ENCODE measurements around the gene SLC29A2. TPM values are rescaled to one million over a fixed set of nuclear protein-coding genes. Genes with fewer than 3 reads are reported as not detected.

SLC29A2 gene
- total RNA-seq, 1 experiment from 2014 or later: 30.3 TPM

GRCh38 chr11:66407651-66408050 is 36.1 kb upstream of the SLC29A2 start:
- intact Hi-C loops (cut with micrococcal nuclease; ENCODE audit: unreplicated experiment): loop anchor here (1.0 to 10.0 kb wide), 5 partner anchors 23 to 427 kb away; no protein-coding TSS in a partner anchor
- Mint-ChIP-seq H3K4me1 (ENCODE audit: low read depth, unreplicated experiment) (no peaks in the 10 kb centered on the region), H3K27ac (ENCODE audit: unreplicated experiment) (no peak overlapping the region), H3K36me3 (ENCODE audit: insufficient read depth, unreplicated experiment) (no peaks in the 10 kb centered on the region), H3K4me3 (ENCODE audit: unreplicated experiment) (no peak overlapping the region), H3K27me3 (ENCODE audit: insufficient read depth, unreplicated experiment) (peaks cover 27% of the 10 kb centered on the region), H3K9me3 (ENCODE audit: unreplicated experiment) (no peaks in the 10 kb centered on the region)
- BruUV-seq (replicated peaks): no TSS peak
- no peak overlapping the region for H3K4me3 ChIP-seq (ENCODE audit: low read depth, low read length)
- DNase-seq: no peak
- no peak for TF ChIP-seq CTCF (IDR thresholded peaks at IDR 0.05; ENCODE audit: insufficient read depth in 1 of 2, low read depth in 1 of 2, low read length in 1 of 2, severe bottlenecking in 1 of 2, unreplicated experiment in 1 of 2)
- no peaks in the 10 kb centered on the region for H3K36me3 ChIP-seq (ENCODE audit: control insufficient read depth, insufficient read depth, low read length)
- H3K27me3 ChIP-seq (replicated peaks; ENCODE audit: control insufficient read depth, insufficient read depth, low read length): 0 out of 2 replicates have a peak, but pooled peaks cover 1% of the 10 kb centered on the region
- ChIA-PET CTCF (interaction anchor here (1.1 to 1.9 kb wide), 2 partner anchors 31 to 271 kb away, joined by 4 to 6 read pairs; partner anchors contain the start of genes MRPL11 and RBM4B), POLR2A (interaction anchor here (0.9 kb wide), 1 partner anchor 271 kb away, joined by 5 read pairs; no protein-coding TSS in a partner anchor)
- no peaks in the 10 kb centered on the region for H3K9me3 ChIP-seq
- no peaks in the 10 kb centered on the region for H3K4me1 ChIP-seq

- Histone ChIP-seq H3K36me3 (ENCODE audit: control insufficient read depth, insufficient read depth, low read length) (no peaks in the 10 kb centered on the region), H3K9me3 (no peaks in the 10 kb centered on the region), H3K27me3 (replicated peaks; ENCODE audit: control insufficient read depth, insufficient read depth, low read length) (no peaks in the 10 kb centered on the region), H3K4me1 (no peaks in the 10 kb centered on the region), H3K4me3 (ENCODE audit: low read depth, low read length) (no peak overlapping the region)
- H3K4me1 Mint-ChIP-seq (ENCODE audit: low read depth, unreplicated experiment): no peaks in the 10 kb centered on the region
- intact Hi-C loops (cut with micrococcal nuclease; ENCODE audit: unreplicated experiment): no loop called here
- no peak overlapping the region for H3K4me3 Mint-ChIP-seq (ENCODE audit: unreplicated experiment)
- no TSS peak for BruUV-seq (replicated peaks)
- H3K27ac Mint-ChIP-seq (ENCODE audit: unreplicated experiment): no peak overlapping the region
- H3K27me3 Mint-ChIP-seq (ENCODE audit: insufficient read depth, unreplicated experiment): peaks cover 5% of the 10 kb centered on the region
- H3K9me3 Mint-ChIP-seq (ENCODE audit: unreplicated experiment): no peaks in the 10 kb centered on the region
- no peak for DNase-seq
- TF ChIP-seq CTCF (IDR thresholded peaks at IDR 0.05; ENCODE audit: insufficient read depth in 1 of 2, low read depth in 1 of 2, low read length in 1 of 2, severe bottlenecking in 1 of 2, unreplicated experiment in 1 of 2): no peak
- ChIA-PET CTCF (no interaction called here), POLR2A (no interaction called here)
- no peaks in the 10 kb centered on the region for H3K36me3 Mint-ChIP-seq (ENCODE audit: insufficient read depth, unreplicated experiment)
Observed at GRCh38 chr11:66393954-66394353, 22.4 kb upstream of the SLC29A2 start.

- Histone ChIP-seq H3K9me3 (no peaks in the 10 kb centered on the region), H3K27me3 (replicated peaks; ENCODE audit: control insufficient read depth, insufficient read depth, low read length) (no peaks in the 10 kb centered on the region), H3K36me3 (ENCODE audit: control insufficient read depth, insufficient read depth, low read length) (no peaks in the 10 kb centered on the region), H3K4me3 (ENCODE audit: low read depth, low read length) (no peak overlapping the region), H3K4me1 (no peaks in the 10 kb centered on the region)
- no peaks in the 10 kb centered on the region for H3K4me1 Mint-ChIP-seq (ENCODE audit: low read depth, unreplicated experiment)
- H3K27me3 Mint-ChIP-seq (ENCODE audit: insufficient read depth, unreplicated experiment): peaks cover 5% of the 10 kb centered on the region
- H3K4me3 Mint-ChIP-seq (ENCODE audit: unreplicated experiment): no peak overlapping the region
- DNase-seq: no peak
- intact Hi-C loops (cut with micrococcal nuclease; ENCODE audit: unreplicated experiment): no loop called here
- H3K9me3 Mint-ChIP-seq (ENCODE audit: unreplicated experiment): no peaks in the 10 kb centered on the region
- peaks cover 1% of the 10 kb centered on the region for H3K36me3 Mint-ChIP-seq (ENCODE audit: insufficient read depth, unreplicated experiment)
- BruUV-seq (replicated peaks): no TSS peak
- TF ChIP-seq CTCF (IDR thresholded peaks at IDR 0.05; ENCODE audit: insufficient read depth in 1 of 2, low read depth in 1 of 2, low read length in 1 of 2, severe bottlenecking in 1 of 2, unreplicated experiment in 1 of 2): no peak
- no peak overlapping the region for H3K27ac Mint-ChIP-seq (ENCODE audit: unreplicated experiment)
- CTCF ChIA-PET: no interaction called here
- POLR2A ChIA-PET: no interaction called here
Observed at GRCh38 chr11:66391322-66391721, 19.8 kb upstream of the SLC29A2 start.

Measured in Caco-2 (cell line).